RWPE2 (cell line): ENCODE results near the gene OBSCN.
A peak's percentile ranks its signal among the peaks of the same experiment; 100 is the strongest.

ENCODE experiments used
- ATAC-seq: fragments of 200-7000 bp; cut with Tn5 transposase; 3 replicates; pipeline ENCODE4 v1.9.1; 2021; ENCODE audit warnings: low read depth
- DNase-seq: peaks from one replicate; pipeline ENCODE4 v3.0.0-alpha.2; 2020; ENCODE audit warnings: low spot score
- H3K27ac ChIP-seq: fragments of 450-650 bp; 2 replicates; pipeline ENCODE4 v1.5.1; 2017; ENCODE audit warnings: mild to moderate bottlenecking; ENCODE audit not compliant: poor library complexity, severe bottlenecking
- H3K27me3 ChIP-seq: fragments of 250-450 bp; sonication (Bioruptor Pico); 2 replicates; pipeline ENCODE4 v1.5.1; 2021; ENCODE audit warnings: mild to moderate bottlenecking, moderate library complexity; ENCODE audit not compliant: insufficient read depth, poor library complexity, severe bottlenecking
- H3K36me3 ChIP-seq: fragments of 250-450 bp; sonication (Bioruptor Pico); 2 replicates; pipeline ENCODE4 v1.5.1; 2020; ENCODE audit warnings: low read depth, mild to moderate bottlenecking, moderate library complexity
- H3K4me1 ChIP-seq: fragments of 250-450 bp; sonication (Bioruptor Pico); 2 replicates; pipeline ENCODE4 v1.5.1; 2021; ENCODE audit warnings: mild to moderate bottlenecking, moderate library complexity; ENCODE audit not compliant: insufficient read depth, poor library complexity, severe bottlenecking
- H3K4me3 ChIP-seq: fragments of 250-450 bp; sonication (Bioruptor Pico); 2 replicates; pipeline ENCODE4 v1.5.1; 2021; ENCODE audit warnings: mild to moderate bottlenecking, moderate library complexity; ENCODE audit not compliant: severe bottlenecking
- H3K9me3 ChIP-seq: fragments of 250-450 bp; sonication (Bioruptor Pico); 2 replicates; pipeline ENCODE4 v1.5.1; 2021; ENCODE audit warnings: mild to moderate bottlenecking, moderate library complexity; ENCODE audit not compliant: severe bottlenecking
- TF ChIP-seq, protein P1 (sequence below): fragments of 450-650 bp; IDR thresholded peaks from one replicate; pipeline ENCODE4 v1.5.1; 2017; ENCODE audit warnings: mild to moderate bottlenecking, moderate library complexity; ENCODE audit not compliant: poor library complexity, severe bottlenecking

The OBSCN gene

DNA sequence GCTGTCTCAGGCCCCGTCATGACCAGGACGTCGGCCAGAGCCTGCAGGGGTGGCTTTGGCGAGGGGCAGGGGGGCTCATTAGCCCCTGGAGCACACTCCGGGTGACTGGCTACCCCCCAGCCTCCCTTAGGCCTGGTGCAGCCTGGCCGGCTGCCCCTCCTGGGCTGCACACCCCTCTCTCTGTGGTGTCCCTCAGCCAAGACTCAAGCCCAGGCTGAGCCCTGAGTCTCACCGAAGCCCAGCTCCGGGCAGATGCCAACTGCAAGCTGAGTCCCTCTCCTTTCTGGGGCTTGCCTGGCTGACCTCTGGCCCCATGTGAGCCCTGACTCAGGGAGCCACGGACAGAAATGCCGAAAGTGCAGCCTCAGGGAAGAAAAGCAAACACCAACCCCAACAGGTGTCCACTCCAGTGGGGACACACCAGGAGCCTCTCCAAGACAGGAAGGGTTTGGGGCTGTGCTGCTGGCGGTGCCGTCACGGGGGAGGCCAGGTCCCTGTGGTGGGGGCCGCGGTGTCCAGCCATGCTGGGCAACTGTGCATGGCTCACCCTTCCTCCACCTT lies 47.6 kb upstream of the OBSCN start:
- TF ChIP-seq, protein P1, sequence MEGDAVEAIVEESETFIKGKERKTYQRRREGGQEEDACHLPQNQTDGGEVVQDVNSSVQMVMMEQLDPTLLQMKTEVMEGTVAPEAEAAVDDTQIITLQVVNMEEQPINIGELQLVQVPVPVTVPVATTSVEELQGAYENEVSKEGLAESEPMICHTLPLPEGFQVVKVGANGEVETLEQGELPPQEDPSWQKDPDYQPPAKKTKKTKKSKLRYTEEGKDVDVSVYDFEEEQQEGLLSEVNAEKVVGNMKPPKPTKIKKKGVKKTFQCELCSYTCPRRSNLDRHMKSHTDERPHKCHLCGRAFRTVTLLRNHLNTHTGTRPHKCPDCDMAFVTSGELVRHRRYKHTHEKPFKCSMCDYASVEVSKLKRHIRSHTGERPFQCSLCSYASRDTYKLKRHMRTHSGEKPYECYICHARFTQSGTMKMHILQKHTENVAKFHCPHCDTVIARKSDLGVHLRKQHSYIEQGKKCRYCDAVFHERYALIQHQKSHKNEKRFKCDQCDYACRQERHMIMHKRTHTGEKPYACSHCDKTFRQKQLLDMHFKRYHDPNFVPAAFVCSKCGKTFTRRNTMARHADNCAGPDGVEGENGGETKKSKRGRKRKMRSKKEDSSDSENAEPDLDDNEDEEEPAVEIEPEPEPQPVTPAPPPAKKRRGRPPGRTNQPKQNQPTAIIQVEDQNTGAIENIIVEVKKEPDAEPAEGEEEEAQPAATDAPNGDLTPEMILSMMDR: no peak
- Histone ChIP-seq H3K27ac (peak overlapping the region; percentile 94), H3K36me3 (no peaks in the 10 kb centered on the region), H3K9me3 (no peaks in the 10 kb centered on the region), H3K4me1 (peaks cover 21% of the 10 kb centered on the region), H3K4me3 (no peak overlapping the region), H3K27me3 (no peaks in the 10 kb centered on the region)
- DNase-seq (no peak), ATAC-seq (no peak)

DNA sequence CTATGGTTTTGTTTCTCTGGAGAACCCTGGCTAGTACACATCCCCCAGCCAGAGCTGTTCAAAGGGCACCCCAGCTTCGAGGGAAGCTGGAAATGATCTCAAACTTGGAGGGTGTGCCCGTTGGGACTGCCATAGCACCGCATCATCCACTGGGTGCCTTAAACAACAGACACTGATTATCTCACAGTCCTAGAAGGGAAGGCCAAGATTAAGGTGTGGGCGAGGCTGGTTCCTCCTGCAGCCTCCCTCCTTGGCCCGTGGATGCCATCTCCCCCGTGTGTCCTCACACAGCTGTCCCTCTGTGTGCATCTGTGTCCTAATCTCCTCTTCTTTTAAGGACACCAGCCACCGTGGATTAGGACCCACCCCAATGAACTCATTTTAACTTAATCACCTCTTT lies 46.5 kb upstream of the OBSCN start:
- no peak for ATAC-seq
- H3K36me3 ChIP-seq: no peaks in the 10 kb centered on the region
- H3K27ac ChIP-seq: peak overlapping the region; percentile 94
- DNase-seq: no peak
- TF ChIP-seq, protein P1: no peak
- H3K9me3 ChIP-seq: no peaks in the 10 kb centered on the region
- H3K4me1 ChIP-seq: peaks cover 21% of the 10 kb centered on the region
- H3K27me3 ChIP-seq: no peaks in the 10 kb centered on the region
- H3K4me3 ChIP-seq: no peak overlapping the region

DNA sequence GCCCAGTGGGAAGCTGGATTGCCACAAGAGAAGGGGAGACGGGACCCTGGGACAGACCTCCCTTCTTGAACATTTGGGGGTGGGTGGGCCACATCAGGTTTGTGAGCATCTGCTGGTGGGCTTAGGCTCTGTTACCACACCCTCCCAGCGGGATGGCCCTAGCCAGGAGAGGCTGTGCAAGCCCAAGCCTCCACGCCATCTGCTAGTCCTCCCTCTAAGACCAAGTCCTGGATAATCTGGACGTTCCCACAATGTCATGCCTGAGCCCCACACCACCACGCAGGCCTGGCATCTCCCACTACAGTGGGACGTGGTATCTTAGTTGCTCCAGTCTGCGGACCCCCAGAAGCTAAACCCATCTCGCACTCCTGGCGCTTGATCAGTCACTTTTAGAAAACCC lies 46.0 kb upstream of the OBSCN start:
- ATAC-seq: no peak
- TF ChIP-seq, protein P1: no peak
- Histone ChIP-seq H3K4me1 (peaks cover 21% of the 10 kb centered on the region), H3K4me3 (no peak overlapping the region), H3K27ac (peak overlapping the region; percentile 94), H3K27me3 (no peaks in the 10 kb centered on the region), H3K36me3 (no peaks in the 10 kb centered on the region), H3K9me3 (no peaks in the 10 kb centered on the region)
- DNase-seq: no peak

DNA sequence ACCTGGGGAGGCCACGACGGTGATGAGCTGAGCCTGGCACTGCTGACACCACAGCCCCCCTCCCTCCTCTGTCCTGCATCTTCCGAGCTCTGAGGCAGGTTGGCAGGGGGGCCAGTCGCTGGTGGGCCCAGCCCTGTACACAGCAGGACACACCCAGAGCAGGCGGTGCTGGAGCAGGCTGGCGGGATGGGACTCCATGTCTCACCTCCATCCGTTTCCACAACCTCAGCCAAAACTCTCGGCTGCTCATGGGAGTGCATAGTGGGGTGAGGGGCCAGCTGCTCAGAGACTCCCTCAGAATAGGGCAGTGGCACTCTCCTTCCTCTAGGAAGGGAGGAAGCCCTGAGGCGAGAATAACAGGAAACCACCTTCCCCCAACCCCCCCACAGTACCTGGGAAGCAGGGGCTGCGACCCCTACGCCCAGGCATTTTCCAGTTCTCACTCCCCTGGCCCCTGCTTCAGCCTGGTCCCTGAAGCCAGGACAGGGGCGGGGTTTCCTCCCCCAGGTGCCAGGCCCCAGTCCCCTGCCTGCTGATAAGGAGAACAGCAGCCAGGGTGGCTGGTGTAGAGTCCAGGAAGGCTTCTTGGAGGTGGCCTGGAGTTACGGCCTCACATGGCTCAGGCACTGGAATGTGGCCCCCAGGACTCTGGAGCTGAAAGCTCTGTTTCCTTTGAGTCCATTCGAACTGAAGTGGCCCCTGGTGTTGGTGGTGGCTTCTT lies 45.4 kb upstream of the OBSCN start:
- DNase-seq: no peak
- TF ChIP-seq, protein P1: peak; percentile 5
- Histone ChIP-seq H3K4me3 (peak overlapping the region; percentile 10), H3K27ac (peak overlapping the region; percentile 94), H3K4me1 (peaks cover 21% of the 10 kb centered on the region), H3K27me3 (no peaks in the 10 kb centered on the region), H3K36me3 (no peaks in the 10 kb centered on the region), H3K9me3 (no peaks in the 10 kb centered on the region)
- ATAC-seq: peak; percentile 21; the same call in 2 of the 3 replicates
